HG03565 (cell line): Measurements from ENCODE around the gene KIF14.
"Not testable (repeated sequence)": the region's sequence is repeated elsewhere in the genome, so short reads cannot be mapped to it uniquely, and the experiment has no call there.

Experiments used
- ATAC-seq: cut with Tn5 transposase; IDR thresholded peaks from one replicate; pipeline ENCODE4 v1.9.1; 2021; ENCODE audit warnings: mild to moderate bottlenecking, moderate library complexity; ENCODE audit not compliant: unreplicated experiment

KIF14 gene

GRCh38 chr1:200547386-200547785 is 73.2 kb downstream of the KIF14 start:
- no peak for ATAC-seq

- no peak for ATAC-seq
Observed at GRCh38 chr1:200546577-200546976, 74.0 kb downstream of the KIF14 start.

GRCh38 chr1:200542162-200542561 is 78.4 kb downstream of the KIF14 start:
- ATAC-seq, result no peak

GRCh38 chr1:200540281-200540680 is 80.3 kb downstream of the KIF14 start:
- ATAC-seq, result no peak

- no peak for ATAC-seq
Observed at GRCh38 chr1:200538179-200538578, 82.4 kb downstream of the KIF14 start.

- no peak for ATAC-seq
Observed at GRCh38 chr1:200535605-200536004, 84.9 kb downstream of the KIF14 start.

- no peak for ATAC-seq
Observed at GRCh38 chr1:200530623-200531261, 89.8 kb downstream of the KIF14 start.

GRCh38 chr1:200528858-200529606 is 91.5 kb downstream of the KIF14 start:
- no peak for ATAC-seq

GRCh38 chr1:200527670-200528069 is 92.9 kb downstream of the KIF14 start:
- ATAC-seq, result no peak

GRCh38 chr1:200526709-200527612 is 93.6 kb downstream of the KIF14 start:
- no peak for ATAC-seq

- no peak for ATAC-seq
Observed at GRCh38 chr1:200525090-200525987, 95.2 kb downstream of the KIF14 start.

- not testable (repeated sequence) for ATAC-seq
Observed at GRCh38 chr1:200524551-200524950, 96.0 kb downstream of the KIF14 start.

GRCh38 chr1:200524092-200524491 is 96.5 kb downstream of the KIF14 start:
- ATAC-seq, result no peak

- ATAC-seq, result no peak
Observed at GRCh38 chr1:200520735-200521134, 99.8 kb downstream of the KIF14 start.

- no peak for ATAC-seq
Observed at GRCh38 chr1:200518524-200518923, 102.0 kb downstream of the KIF14 start.

- ATAC-seq, result no peak
Observed at GRCh38 chr1:200512191-200512590, 108.4 kb downstream of the KIF14 start.

GRCh38 chr1:200510228-200510623 is 110.3 kb downstream of the KIF14 start:
- ATAC-seq, result peak; percentile 82

- no peak for ATAC-seq
Observed at GRCh38 chr1:200506471-200506870, 114.1 kb downstream of the KIF14 start.

- no peak for ATAC-seq
Observed at GRCh38 chr1:200505257-200505656, 115.3 kb downstream of the KIF14 start.
